ENCODE results near the gene MTHFSD. TPM values are rescaled to one million over a fixed set of nuclear protein-coding genes. Genes with fewer than 3 reads are reported as not detected.

Gene MTHFSD
- total RNA-seq, 1 experiment from 2014 or later: 4.7 TPM

DNA sequence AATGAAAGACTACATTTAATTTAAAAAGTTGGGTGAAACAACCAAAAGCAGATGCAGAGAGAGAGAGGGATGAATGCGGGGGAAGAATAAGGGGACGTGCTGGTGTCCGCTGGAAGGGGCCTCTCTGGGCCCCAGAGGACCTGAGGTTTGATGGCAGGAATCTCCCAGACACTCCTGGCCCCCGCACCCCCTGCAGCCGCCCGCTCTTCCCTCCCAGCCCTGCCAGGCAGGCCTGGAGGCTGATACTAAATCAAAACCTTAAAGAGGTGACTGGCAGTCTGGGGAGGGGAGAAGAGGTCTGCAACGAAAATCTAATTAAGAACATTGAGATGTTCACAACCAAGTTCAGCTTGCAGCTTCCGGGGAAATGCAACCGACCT is 25.7 kb upstream of the MTHFSD start:
- Histone ChIP-seq H3K79me1 (ENCODE audit: insufficient read depth, low read depth, low read length, poor library complexity, severe bottlenecking) (no peaks in the 10 kb centered on the region), H4K91ac (ENCODE audit: insufficient read length, low read depth, low read length) (no peak overlapping the region), H2AFZ (ENCODE audit: low read length) (no peak overlapping the region), H3K14ac (ENCODE audit: insufficient read depth, low read length) (no peak overlapping the region), H3K27ac (ENCODE audit: insufficient read length, low read depth, low read length) (no peak overlapping the region), H2BK20ac (ENCODE audit: low read depth, low read length, poor library complexity, severe bottlenecking) (no peak overlapping the region), H4K8ac (replicated peaks; ENCODE audit: insufficient read length, low read depth, low read length) (no peak overlapping the region), H3K79me2 (ENCODE audit: insufficient read depth, low read length) (no peaks in the 10 kb centered on the region), H3T11ph (ENCODE audit: low read length) (no peak overlapping the region), H3K23ac (ENCODE audit: insufficient read length, low read depth, low read length) (no peak overlapping the region), H2BK15ac (ENCODE audit: low read depth, low read length) (no peak overlapping the region), H3K23me2 (ENCODE audit: insufficient read length, low read depth, low read length, poor library complexity, severe bottlenecking) (peaks cover 14% of the 10 kb centered on the region), H3K56ac (ENCODE audit: insufficient read length, low read depth, low read length) (no peak overlapping the region), H3K9me3 (ENCODE audit: control insufficient read depth, low read depth, low read length) (no peaks in the 10 kb centered on the region), H3K9ac (ENCODE audit: extremely low read depth, insufficient read length, low read length) (no peak overlapping the region), H3K4me2 (ENCODE audit: insufficient read depth, insufficient read length, low read length) (no peak overlapping the region), H3K4ac (ENCODE audit: low read depth, low read length) (no peak overlapping the region), H3K27me3 (ENCODE audit: insufficient read depth, low read length) (peaks cover 42% of the 10 kb centered on the region), H2AK5ac (ENCODE audit: insufficient read length, low read length) (no peak overlapping the region), H2BK120ac (ENCODE audit: low read depth, low read length, poor library complexity, severe bottlenecking) (no peak overlapping the region), H4K20me1 (ENCODE audit: control insufficient read depth, insufficient read depth, insufficient read length) (no peaks in the 10 kb centered on the region), H2BK5ac (ENCODE audit: insufficient read length, low read length) (no peak overlapping the region), H2BK12ac (ENCODE audit: insufficient read length, low read depth, low read length) (no peak overlapping the region), H4K5ac (ENCODE audit: insufficient read length, low read depth, low read length) (no peak overlapping the region), H3K4me1 (ENCODE audit: insufficient read depth, low read length) (peaks cover 6% of the 10 kb centered on the region; the same call in 1 of the 2 replicates), H3K18ac (ENCODE audit: insufficient read length, low read depth, low read length) (no peak overlapping the region)
- Mint-ChIP-seq H3K36me3 (ENCODE audit: insufficient read depth in 1 of 3, low read depth in 3 of 3) (peaks cover 0 to 1% (median 0%) of the 10 kb centered on the region in 3 experiments; a peak in 1 of 7 replicates), H3K4me1 (peaks cover 26 to 30% of the 10 kb centered on the region in 2 experiments), H3K9me3 (peaks cover 0 to 5% of the 10 kb centered on the region in 2 experiments; a peak in 3 of 5 replicates), H3K27me3 (ENCODE audit: low read depth) (peaks cover 79% of the 10 kb centered on the region), H3K4me3 (no peak overlapping the region), H3K27ac (no peak overlapping the region)
- TF ChIP-seq, protein P1, sequence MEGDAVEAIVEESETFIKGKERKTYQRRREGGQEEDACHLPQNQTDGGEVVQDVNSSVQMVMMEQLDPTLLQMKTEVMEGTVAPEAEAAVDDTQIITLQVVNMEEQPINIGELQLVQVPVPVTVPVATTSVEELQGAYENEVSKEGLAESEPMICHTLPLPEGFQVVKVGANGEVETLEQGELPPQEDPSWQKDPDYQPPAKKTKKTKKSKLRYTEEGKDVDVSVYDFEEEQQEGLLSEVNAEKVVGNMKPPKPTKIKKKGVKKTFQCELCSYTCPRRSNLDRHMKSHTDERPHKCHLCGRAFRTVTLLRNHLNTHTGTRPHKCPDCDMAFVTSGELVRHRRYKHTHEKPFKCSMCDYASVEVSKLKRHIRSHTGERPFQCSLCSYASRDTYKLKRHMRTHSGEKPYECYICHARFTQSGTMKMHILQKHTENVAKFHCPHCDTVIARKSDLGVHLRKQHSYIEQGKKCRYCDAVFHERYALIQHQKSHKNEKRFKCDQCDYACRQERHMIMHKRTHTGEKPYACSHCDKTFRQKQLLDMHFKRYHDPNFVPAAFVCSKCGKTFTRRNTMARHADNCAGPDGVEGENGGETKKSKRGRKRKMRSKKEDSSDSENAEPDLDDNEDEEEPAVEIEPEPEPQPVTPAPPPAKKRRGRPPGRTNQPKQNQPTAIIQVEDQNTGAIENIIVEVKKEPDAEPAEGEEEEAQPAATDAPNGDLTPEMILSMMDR (conservative IDR thresholded peaks at IDR 0.05): no peak
- no peak for DNase-seq
- WGBS (ENCODE audit: extremely low coverage, insufficient read length, low lambda C conversion rate): no CpG with 5 or more reads among the region's 9 CpGs
